ENCODE data around the gene MRPS7.
"Not testable (repeated sequence)": the region's sequence is repeated elsewhere in the genome, so short reads cannot be mapped to it uniquely, and the experiment has no call there.

GRCh38 chr17:75255954-75256698 lies 5.6 kb upstream of the MRPS7 start:
- not testable (repeated sequence) for TF ChIP-seq CTCF (conservative IDR thresholded peaks at IDR 0.05; ENCODE audit: low read depth, low read length); EZH2 (IDR thresholded peaks at IDR 0.05; ENCODE audit: borderline replicate concordance, low read depth, low read length, poor library complexity, severe bottlenecking)

Data from A673 (cell line).